PC-3 (cell line): ENCODE results near the gene PHF2. TPM values are rescaled to one million over a fixed set of nuclear protein-coding genes. Genes with fewer than 3 reads are reported as not detected.

ENCODE experiments used
- ATAC-seq: fragments of 200-7000 bp; cut with Tn5 transposase; 2 replicates; pipeline ENCODE4 v1.9.1; 2020; ENCODE audit warnings: mild to moderate bottlenecking, moderate library complexity
- BruUV-seq: library from RNA; stranded (reverse); fragments of 400-500 nt; replicated peaks from 2 replicates; lab custom pipeline; 2021; lab: Mats Ljungman, UMichigan
- CTCF ChIA-PET: fragments of 300-600 bp; sonication (Branson Sonifier 250); formaldehyde crosslinking; loops from one replicate; lab custom pipeline; 2022; ENCODE audit warnings: antibody characterized with exemption; lab: Charles Lee
- POLR2A ChIA-PET: fragments of 300-600 bp; sonication (Branson Sonifier 250); formaldehyde crosslinking; loops from one replicate; lab custom pipeline; 2022; ENCODE audit warnings: antibody characterized with exemption; ENCODE audit not compliant: unreplicated experiment; lab: Charles Lee
- DNase-seq: peaks from one replicate; pipeline ENCODE4 v3.0.0-alpha.2; 2015
- H2AFZ ChIP-seq: fragments of 300-600 bp; sonication (generic); 2 replicates; pipeline ENCODE4 v1.6.0; 2016; ENCODE audit warnings: antibody characterized with exemption, low read length
- H3F3A ChIP-seq: fragments of 300-600 bp; sonication (generic); one replicate; pipeline ENCODE4 v1.6.0; 2017; ENCODE audit warnings: antibody characterized with exemption, low read length, control low read depth, mild to moderate bottlenecking; ENCODE audit not compliant: unreplicated experiment
- H3K27ac ChIP-seq: fragments of 300-600 bp; sonication (generic); 2 replicates; pipeline ENCODE4 v1.5.1; 2016; ENCODE audit warnings: mild to moderate bottlenecking, low read length
- H3K27me3 ChIP-seq: fragments of 300-600 bp; sonication (generic); 2 replicates; pipeline ENCODE4 v1.6.1; 2016; ENCODE audit warnings: low read length, mixed read lengths
- H3K36me3 ChIP-seq: fragments of 300-600 bp; sonication (generic); 2 replicates; pipeline ENCODE4 v1.6.1; 2016; ENCODE audit warnings: low read depth, mixed run types, low read length, mixed read lengths
- H3K4me1 ChIP-seq: fragments of 300-600 bp; sonication (generic); 2 replicates; pipeline ENCODE4 v1.5.1; 2016; ENCODE audit warnings: low read length; ENCODE audit not compliant: insufficient read depth
- H3K4me2 ChIP-seq: fragments of 300-600 bp; sonication (generic); 2 replicates; pipeline ENCODE4 v1.6.0; 2016; ENCODE audit warnings: low read length
- H3K4me3 ChIP-seq: fragments of 300-600 bp; sonication (generic); 2 replicates; pipeline ENCODE4 v1.5.1; 2016; ENCODE audit warnings: mild to moderate bottlenecking, low read length, mixed read lengths
- H3K79me2 ChIP-seq: fragments of 300-600 bp; sonication (generic); 2 replicates; pipeline ENCODE4 v1.6.1; 2017; ENCODE audit warnings: low read length, mixed read lengths
- H3K9ac ChIP-seq: fragments of 300-600 bp; sonication (generic); 2 replicates; pipeline ENCODE4 v1.6.0; 2016; ENCODE audit warnings: mild to moderate bottlenecking, low read length
- H3K9me2 ChIP-seq: fragments of 300-600 bp; sonication (generic); replicated peaks from 2 replicates; pipeline ENCODE4 v1.6.1; 2016; ENCODE audit warnings: mixed run types, low read length, mixed read lengths
- H3K9me3 ChIP-seq: fragments of 300-600 bp; sonication (generic); 2 replicates; pipeline ENCODE4 v1.6.1; 2016; ENCODE audit warnings: low read length, mixed read lengths
- H4K20me1 ChIP-seq: fragments of 300-600 bp; sonication (generic); 2 replicates; pipeline ENCODE4 v1.6.1; 2016; ENCODE audit warnings: low read length, mixed read lengths
- CTCF ChIP-seq: fragments of 300-600 bp; sonication (generic); conservative IDR thresholded peaks from 2 replicates; pipeline ENCODE4 v1.5.1; 2017; ENCODE audit warnings: antibody characterized with exemption, low read depth, mild to moderate bottlenecking, low read length
- EZH2 ChIP-seq: fragments of 300-600 bp; sonication (generic); IDR thresholded peaks from one replicate; pipeline ENCODE4 v1.6.1; 2017; ENCODE audit warnings: antibody characterized with exemption, mild to moderate bottlenecking, low read length; ENCODE audit not compliant: unreplicated experiment
- EZH2phosphoT487 ChIP-seq: fragments of 300-600 bp; sonication (generic); IDR thresholded peaks from 2 replicates; pipeline ENCODE4 v1.6.1; 2018; ENCODE audit warnings: mild to moderate bottlenecking, antibody characterized with exemption, low read length, borderline replicate concordance
- intact Hi-C: fragments of 100-400 bp; cut with micrococcal nuclease; formaldehyde crosslinking; loops from 2 replicates; pipeline ENCODE4 v1.9.0; 2023
- total RNA-seq: library from RNA; depleted of rRNA; stranded (reverse); fragments of >200 nt; gene quantifications from 2 replicates; pipeline ENCODE4 v1.2.3, GENCODE V29; 2014

Gene PHF2
- total RNA-seq, 1 experiment from 2014 or later, result 10.6 TPM

- Histone ChIP-seq H4K20me1 (no peaks in the 10 kb centered on the region), H3K36me3 (no peaks in the 10 kb centered on the region), H3K27me3 (no peaks in the 10 kb centered on the region), H3K9me3 (no peaks in the 10 kb centered on the region), H3K9ac (no peak overlapping the region), H3K9me2 (no peaks in the 10 kb centered on the region), H3K79me2 (no peaks in the 10 kb centered on the region), H3K4me1 (no peaks in the 10 kb centered on the region), H3K4me3 (no peak overlapping the region), H3F3A (no peaks in the 10 kb centered on the region), H3K4me2 (no peak overlapping the region), H3K27ac (no peak overlapping the region), H2AFZ (no peak overlapping the region)
- ATAC-seq (no peak), DNase-seq (no peak)
- no peak for TF ChIP-seq EZH2phosphoT487
- TF ChIP-seq CTCF, result no peak
- no TSS peak for BruUV-seq
- CTCF ChIA-PET, result interaction anchor here (0.5 to 0.6 kb wide), 2 partner anchors 16 to 26 kb away, joined by 3 read pairs; no protein-coding TSS in a partner anchor
- POLR2A ChIA-PET, result no interaction called here
- intact Hi-C loops, result no loop called here
These were observed 15.7 kb downstream of the PHF2 start for GRCh38 chr9:93592008-93592642.

- Histone ChIP-seq H4K20me1 (no peaks in the 10 kb centered on the region), H3F3A (no peaks in the 10 kb centered on the region)
- CTCF ChIA-PET, result interaction anchor here (0.5 to 0.6 kb wide), 2 partner anchors 17 to 27 kb away, joined by 3 read pairs; no protein-coding TSS in a partner anchor
These were observed 16.2 kb downstream of the PHF2 start for GRCh38 chr9:93592643-93593021.

More at GRCh38 chr9:93592643-93593021, 16.2 kb downstream of the PHF2 start:
- ATAC-seq (peak; percentile 24; the same call in 1 of the 2 replicates), DNase-seq (no peak)
- no peak overlapping the region for H3K4me2 ChIP-seq
- H3K27me3 ChIP-seq, result no peaks in the 10 kb centered on the region
- TF ChIP-seq CTCF (no peak; the same call in 1 of the 2 replicates), EZH2phosphoT487 (no peak), EZH2 (no peak)
- intact Hi-C loops, result no loop called here
- no peaks in the 10 kb centered on the region for H3K4me1 ChIP-seq
- no peak overlapping the region for H2AFZ ChIP-seq
- no peaks in the 10 kb centered on the region for H3K9me3 ChIP-seq
- 0 out of 2 replicates have a peak, but pooled peaks cover under 1% of the 10 kb centered on the region for H3K79me2 ChIP-seq
- H3K27ac ChIP-seq, result no peak overlapping the region
- H3K9me2 ChIP-seq, result no peaks in the 10 kb centered on the region
- POLR2A ChIA-PET, result no interaction called here
- H3K4me3 ChIP-seq, result no peak overlapping the region
- BruUV-seq, result no TSS peak
- no peaks in the 10 kb centered on the region for H3K36me3 ChIP-seq
- no peak overlapping the region for H3K9ac ChIP-seq
